Embryonic facial prominence (tissue), 1 donor: ENCODE measurements around the gene ZCCHC2.

ENCODE experiments used
- DNase-seq: peaks from one replicate; pipeline ENCODE4 v3.0.0-alpha.2; 2016; ENCODE audit errors: extremely low spot score

Gene ZCCHC2

DNA sequence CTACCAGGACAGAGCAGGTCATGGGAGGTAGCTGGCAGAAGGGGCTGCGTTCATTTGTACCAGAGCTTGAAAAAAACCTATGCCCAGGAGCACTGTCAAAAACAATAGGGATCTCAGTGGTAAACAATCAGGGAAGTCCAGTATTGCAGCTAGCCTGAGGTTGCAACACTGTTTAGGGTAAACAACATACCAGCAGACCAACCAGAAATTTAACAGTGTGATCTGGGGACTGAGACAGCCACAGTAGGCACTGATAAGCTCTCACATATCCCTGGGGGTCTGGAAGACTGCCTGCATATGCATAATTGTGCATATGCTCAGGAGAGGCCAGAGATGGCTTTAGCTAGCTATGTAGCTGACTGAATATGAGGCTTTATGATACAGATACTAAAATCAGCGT, 12.0 kb upstream of the ZCCHC2 start:
- DNase-seq, result no peak

DNA sequence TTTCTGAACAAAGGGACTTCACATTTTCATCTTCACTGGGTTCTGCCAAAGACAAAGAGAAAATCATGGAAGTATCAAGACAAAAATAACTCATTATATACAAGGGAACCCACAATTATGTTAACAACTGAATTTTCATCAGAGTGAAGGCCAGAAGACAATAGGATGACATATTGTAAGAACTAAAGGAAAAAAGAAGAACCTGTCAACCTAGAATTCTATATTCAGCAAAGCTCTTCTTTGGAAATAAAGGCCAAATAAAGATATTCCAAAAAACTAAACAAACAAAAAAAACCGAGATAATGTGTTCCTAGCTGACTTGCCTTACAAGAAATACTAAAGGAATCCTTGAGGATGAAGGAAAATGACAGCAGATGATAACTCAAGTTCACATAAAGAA, 10.3 kb upstream of the ZCCHC2 start:
- DNase-seq, result no peak

DNA sequence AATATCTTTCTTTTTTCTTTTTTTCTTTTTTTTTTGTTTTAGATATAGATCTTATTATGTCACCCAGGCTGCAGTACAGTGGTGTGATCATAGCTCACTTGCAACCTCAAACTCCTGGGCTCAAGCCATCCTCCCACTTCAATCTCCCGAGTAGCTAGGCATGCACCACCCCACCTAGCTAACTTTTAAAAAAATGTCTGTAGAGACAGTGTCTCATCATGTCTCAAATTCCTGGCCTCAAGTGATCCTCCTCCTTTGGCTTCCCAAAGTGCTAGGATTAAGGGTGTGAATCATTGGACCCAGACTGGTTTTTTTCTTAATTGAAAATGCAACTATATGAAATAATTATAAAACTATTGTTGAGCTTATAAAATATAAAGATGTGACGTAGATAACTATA, 9.8 kb upstream of the ZCCHC2 start:
- no peak for DNase-seq

DNA sequence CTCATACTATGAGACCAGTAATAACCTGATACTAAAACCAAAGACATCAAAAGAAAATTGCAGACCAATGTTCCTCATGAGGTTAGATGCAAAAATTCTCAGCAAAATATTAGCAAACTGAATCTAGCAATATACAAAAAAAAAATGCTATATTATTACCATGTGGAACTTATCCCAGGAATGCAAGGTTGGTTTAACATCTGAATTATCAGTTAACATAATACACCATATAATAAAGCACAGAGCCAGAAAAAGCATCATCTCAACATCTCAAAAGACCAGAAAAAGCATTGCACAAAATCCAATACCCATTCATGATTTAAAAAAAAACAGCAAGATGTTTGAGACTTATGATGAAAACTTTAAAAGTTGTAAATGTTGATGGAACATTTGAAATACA, 8.3 kb upstream of the ZCCHC2 start:
- DNase-seq, result no peak

DNA sequence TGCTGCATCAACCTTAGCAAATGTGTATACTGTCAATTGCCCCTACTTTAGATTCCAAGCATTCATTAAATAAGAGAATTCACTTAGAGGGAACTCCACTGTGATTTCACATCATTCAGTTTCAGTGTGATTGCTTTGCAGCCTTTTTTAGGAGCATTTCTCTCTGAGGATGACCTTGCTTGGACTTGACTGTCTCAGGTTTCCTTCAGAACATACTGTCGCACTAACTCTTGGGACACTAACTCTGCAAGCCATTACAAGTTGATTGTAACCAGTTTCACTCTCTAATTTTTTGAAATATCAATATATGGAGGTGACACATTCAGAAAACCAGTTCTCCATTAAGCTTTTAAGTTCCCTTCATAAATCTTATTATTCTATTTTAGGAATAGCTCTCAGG, 6.6 kb upstream of the ZCCHC2 start:
- DNase-seq, result no peak

DNA sequence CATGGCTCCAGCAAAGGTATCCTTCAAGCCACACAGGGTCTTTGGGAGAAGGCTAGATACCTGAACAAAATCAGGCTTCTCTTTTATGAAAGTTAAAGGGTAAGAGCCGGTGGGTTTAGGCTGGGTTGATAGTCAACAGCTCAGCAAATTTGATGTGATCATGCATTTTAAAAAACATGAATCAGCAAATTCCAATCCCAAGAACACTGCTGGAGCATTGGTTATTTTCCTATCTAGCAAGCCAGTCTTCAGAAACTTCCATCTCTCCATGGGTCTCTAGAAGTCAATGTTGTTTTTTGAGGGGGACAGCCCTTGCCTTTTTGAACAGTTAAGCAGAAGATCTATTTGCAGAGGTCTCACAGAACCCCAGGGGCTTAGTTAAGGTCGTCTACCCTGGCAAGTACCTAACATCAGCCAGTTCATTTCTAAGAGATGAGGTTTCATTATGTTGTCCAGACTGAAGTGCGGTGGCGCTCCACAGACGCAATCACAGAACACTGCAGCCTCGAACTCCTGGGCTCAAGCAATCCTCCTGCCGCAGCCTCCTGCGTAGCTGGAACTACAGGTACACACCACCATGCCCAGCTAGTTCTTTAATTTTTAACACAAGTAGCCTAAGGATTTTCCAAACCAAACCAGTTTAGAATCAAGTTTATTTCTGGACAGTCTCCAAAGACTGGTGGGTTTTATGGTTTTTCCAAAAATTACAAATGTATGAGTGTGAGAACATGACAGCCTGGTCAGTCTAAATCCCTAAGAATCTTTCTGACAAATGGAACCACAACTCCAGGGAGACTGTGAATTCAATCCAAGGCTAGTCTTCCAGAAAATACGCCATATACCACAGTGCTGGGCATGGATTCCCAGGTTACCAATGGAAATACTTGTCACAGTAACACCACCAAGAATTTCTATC, 4.1 kb upstream of the ZCCHC2 start:
- DNase-seq, result no peak

DNA sequence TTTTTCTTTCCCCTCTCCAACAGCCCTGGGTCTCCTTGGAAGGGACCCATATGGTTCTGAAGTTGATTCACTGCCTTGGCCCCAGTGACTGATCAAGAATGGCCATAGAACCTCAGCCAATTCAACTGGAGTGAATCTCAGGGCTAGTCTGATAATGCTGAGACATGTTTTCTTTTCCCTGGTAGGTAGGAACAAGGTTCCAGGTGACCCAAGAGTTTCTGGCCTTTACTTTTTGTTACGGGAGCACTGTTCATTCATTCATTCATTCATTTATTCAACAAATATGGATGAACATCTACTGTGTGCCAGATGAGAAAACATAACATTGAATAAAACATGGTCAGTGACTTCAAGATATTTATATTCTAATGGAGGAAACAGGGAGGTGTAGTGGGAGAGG, 3.1 kb upstream of the ZCCHC2 start:
- no peak for DNase-seq

DNA sequence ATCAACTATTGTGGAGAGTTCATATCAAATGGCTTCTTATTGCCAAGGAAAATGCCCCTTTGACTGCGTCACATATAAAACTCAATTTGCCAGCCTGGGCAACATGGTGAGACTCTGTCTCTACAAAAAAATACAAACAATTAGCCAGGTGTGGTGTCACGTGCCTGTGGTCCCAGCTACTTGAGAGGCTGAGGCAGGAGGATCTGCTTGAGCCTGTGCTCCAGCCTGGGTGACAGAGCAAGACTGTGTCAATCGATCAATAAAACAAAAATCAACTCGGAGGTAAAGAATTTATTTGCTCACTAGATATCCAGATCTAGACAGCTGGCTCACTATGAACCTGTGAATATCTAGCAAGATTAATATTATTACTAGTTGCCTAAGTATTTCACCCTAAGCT, 1.7 kb upstream of the ZCCHC2 start:
- no peak for DNase-seq

DNA sequence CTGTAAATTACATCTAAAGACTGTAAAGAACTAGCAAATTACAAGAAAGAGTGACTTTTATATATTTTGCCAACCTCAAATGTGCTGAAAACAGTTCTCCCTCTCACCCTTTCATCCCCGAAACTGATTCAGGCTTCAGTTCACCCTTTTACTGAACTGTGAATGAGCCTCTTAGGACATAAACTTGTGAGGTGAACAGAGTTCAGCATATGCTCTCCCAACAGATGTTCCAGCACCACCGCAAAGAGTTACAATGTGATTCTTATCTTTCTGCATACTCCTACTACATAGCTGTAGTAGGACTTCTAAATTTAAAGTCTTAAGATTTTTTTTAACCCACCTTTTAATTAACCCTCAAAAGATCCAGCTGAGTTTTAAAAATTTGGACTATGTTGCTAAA, 1.2 kb upstream of the ZCCHC2 start:
- DNase-seq, result no peak

DNA sequence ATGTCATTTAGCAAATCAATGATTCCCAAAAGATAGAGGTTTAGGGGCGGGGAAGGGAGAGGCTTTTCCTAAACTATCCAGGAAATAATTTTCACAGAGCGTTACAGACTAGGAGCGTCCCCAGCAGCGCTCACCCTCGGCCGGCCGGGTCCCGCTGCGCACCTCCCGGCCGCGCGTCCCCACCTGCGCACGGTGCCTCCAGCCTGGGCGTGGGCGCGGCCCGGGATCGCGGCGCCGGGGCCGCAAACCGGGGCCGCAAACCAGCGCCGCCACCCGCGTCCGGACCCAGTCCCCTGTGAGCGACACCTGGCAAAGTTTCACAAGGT, 684 bp upstream of the ZCCHC2 start:
- no peak for DNase-seq

DNA sequence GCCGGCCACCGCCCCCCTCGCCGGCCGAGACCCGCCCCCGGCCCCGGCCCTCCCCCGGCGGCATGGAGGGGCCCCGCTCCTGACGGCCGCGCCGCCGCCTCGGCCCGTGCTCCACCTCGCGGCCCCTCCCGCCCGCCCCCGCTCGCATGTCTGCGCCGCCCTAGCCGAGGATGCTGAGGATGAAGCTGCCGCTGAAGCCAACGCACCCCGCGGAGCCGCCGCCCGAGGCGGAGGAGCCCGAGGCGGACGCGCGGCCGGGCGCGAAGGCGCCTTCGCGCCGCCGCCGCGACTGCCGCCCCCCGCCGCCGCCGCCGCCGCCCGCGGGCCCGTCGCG, 397 bp downstream of the ZCCHC2 start:
- no peak for DNase-seq

DNA sequence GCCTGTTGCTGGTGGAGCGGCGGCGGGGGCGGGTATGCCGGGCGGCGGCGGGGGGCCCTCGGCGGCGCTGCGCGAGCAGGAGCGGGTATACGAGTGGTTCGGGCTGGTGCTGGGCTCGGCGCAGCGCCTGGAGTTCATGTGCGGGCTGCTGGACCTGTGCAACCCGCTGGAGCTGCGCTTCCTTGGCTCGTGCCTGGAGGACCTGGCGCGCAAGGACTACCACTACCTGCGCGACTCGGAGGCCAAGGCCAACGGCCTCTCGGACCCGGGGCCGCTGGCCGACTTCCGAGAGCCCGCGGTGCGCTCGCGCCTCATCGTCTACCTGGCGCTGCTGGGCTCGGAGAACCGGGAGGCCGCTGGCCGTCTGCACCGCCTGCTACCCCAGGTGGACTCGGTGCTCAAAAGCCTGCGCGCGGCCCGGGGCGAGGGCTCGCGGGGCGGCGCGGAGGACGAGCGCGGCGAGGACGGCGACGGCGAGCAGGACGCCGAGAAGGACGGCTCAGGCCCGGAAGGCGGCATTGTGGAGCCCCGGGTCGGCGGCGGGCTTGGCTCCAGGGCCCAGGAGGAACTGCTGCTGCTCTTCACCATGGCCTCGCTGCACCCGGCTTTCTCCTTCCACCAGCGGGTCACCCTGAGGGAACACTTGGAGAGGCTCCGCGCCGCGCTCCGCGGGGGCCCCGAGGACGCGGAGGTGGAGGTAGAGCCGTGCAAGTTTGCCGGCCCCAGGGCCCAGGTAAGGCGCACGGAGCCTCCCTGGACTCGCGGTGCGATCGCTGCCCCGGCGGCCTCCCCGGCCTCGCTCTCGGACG, 1.0 kb downstream of the ZCCHC2 start:
- no peak for DNase-seq

DNA sequence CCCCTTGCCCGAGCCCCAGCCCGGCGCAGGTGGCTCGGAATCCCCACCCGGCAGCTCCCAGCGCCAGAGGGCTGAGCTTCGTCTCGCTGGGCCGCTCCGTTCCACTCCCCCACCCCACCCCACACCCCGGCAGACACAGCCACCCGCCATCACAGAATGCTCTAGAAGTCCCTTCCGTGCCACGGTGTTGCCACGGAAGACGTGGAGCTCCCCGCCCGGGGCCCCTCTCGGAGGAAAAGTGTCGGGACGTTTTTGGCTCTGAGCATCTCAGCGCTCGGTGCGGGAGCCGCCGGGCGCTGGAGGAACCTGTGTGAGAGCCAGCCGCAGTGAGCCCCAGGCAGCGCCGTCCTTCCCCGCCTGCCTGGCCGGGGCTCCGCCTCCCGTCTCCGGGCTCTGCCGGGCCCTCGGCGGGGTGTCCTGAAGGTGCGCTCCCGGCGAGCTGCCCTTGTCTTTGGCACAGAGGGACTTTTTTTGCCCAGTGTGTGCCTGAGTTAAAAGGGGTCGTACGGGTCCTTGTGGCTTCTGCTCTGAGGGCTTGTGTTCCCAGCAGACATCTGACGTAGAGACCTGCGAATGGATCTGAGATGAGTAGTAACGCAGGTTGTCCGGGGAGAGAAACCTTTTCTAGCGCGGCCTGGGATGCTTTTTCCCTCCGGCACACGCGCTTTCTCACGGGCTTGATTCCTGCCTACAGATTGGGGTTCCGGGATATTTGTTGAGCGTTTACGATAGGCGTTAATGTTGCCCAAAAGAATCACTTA, 1.8 kb downstream of the ZCCHC2 start:
- DNase-seq, result no peak

DNA sequence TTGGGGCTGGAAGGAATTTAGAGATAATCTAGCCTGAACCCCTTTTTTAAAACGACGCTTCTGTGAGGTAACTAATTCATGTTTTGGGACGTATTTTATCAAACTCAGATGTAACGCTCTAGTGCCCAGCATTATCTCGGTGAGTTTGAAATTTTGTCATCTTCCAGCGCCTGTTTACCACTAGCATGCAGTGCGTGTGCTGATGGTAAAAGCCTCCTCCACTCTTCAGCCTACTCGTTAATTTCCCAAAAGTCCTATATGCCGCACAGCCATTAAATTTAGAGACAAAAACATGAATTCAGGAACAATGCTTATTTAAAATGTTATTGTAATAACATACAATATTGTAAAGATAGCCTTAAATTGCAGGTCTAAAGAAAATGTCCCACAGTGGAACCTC, 2.8 kb downstream of the ZCCHC2 start:
- DNase-seq, result no peak

DNA sequence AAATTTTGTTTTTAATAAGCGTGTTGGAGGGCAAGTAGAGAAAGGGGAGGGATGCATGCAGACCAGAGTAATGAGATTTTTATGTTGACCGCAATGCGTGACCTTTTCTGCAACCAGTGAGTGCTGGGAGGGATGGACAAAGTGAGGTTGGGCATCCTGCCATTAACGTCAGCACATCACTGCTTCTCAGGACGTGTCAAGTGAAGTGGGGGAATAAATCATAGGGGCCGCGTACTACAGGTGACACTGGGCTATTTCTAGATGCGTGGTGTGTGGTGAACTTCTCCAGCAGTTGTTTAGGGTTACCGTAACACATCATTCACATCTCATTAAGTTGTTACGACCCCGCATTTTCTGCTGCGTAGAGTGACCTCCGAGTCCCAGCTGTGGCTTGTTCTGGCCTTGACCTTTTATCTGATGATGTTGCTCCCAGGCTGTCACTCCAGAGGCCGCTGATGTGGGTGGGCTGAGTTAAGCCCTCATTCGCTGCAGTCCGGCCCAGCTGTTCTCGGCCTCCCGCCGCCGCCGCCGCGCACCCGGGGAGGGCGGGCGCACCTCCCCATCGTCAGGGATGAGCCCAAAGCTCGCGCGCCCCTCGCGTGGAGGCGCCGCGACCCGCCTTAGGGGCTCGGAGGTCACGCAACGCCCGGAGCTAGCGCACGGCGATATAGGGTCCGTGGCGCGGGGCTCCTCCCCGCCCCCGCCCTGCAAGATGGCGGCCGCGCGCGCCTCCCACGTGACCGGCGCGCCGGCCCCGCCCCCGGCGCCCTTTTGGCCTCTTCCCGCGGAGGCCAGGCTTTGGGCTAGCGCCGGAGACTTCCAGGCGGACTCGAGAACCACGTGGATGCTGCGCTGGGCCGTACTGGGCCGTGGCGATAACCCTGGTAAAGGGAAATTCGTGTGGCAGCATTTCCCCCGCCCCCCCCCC, 3.5 kb downstream of the ZCCHC2 start:
- DNase-seq, result no peak

DNA sequence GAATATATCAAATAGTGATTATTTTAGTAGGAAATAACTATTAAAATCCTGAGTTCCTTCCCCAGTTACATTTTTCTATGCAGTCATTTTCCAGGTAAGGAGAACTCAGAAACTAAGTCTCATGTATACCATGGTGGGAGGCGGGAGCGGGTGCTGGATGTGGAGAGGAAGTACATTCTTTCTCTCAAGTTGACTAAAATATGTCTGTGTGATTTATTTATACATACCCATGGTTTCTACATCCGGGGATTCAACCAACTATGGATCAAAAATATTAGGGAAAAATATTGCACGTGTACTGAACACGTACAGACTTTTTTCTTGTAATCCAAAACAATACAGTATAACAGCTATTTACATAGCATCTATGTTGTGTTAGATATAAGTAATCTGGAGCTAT, 6.8 kb downstream of the ZCCHC2 start:
- no peak for DNase-seq

DNA sequence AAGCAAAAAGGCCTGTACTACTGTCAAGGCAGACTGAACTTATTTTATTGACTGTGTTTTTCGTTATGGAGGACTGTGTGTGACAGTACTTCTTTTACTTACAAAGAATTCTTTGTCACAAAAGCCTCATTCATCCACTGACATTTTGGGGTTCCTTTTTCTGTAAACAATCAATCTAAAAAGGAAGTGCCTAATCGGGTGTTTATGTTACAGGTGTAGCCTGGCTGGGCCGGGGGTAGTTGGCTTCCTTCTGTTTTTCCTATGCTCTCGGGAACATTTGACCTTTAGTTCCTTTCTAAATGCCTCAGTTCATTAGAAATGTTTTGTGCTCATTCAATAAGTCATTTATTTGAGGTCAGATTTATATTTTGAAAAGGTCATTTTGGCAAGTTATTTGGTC, 8.3 kb downstream of the ZCCHC2 start:
- DNase-seq, result no peak

DNA sequence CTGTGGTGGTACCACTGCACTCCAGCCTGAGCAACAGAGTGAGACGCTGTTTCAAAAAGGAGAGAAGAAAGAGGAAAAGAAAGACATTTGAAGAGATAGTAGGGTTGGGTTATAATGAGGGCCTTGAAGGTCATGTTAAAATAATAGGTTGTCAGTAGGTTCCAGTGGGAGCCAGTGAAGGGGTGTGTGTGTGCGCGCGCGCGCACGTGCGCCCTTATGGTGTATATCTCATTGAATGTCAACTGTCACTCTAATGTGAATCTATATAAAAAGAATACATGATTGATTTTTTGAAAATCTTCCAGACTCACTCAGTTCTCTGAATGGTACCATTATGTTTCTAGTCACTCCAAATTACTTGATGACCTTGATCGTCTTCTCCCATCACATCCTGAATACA, 9.1 kb downstream of the ZCCHC2 start:
- no peak for DNase-seq

DNA sequence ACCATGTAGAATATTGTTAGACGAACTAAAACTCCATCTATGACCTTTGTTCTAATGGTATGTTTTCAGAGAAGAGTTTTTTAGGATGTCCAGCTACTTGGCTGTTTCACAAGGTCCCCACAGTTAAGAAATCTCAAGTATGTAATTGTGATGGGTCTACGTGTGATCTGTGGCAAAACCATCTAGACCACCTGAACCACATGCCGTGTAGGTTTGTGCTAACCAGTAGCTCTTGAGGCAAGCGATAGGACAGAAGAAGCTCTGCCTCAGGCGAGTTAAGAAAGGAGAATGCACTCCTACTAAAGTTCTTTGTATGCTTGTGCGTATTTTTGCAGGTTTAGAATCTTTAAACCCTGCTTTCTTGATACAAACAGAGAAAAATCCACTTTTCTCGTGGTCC, 13.2 kb downstream of the ZCCHC2 start:
- no peak for DNase-seq

DNA sequence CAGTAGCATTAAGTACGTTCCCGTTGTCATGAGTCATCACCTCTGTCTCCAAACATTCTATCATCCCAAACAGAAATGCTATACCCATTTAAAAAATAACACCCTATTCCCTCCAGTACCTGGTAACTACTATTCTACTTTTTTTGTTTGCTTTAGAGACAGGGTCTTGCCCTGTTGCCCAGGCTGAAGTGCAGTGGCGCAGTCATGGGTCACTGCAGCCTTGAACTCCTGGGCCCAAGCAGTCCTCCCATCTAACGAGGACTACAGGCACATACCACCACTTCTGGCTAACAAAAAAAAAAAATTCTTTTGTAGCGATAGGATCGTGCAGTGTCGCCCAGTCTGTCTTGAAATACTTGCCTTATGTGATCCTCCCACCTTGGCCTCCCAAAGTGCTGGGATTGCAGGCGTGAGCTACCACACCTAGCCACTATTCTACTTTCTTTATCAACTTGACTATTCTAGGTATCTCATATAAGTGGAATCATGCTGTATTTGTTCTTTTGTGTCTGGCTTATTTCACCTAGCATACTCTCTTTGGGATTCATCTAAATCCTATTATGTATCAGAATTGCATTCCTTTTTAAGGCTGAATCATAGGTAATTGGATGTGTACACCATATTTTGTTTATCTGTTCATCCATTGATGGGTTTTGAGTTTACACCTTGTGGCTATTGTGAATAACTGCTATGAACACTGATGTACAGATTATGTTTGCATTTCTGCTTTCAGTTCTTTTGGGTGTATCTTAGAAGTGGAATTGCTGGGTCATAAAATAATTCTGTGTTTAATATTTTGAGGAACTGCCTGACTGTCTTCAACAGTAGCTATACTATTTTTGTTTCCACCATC, 14.4 kb downstream of the ZCCHC2 start:
- DNase-seq, result no peak

DNA sequence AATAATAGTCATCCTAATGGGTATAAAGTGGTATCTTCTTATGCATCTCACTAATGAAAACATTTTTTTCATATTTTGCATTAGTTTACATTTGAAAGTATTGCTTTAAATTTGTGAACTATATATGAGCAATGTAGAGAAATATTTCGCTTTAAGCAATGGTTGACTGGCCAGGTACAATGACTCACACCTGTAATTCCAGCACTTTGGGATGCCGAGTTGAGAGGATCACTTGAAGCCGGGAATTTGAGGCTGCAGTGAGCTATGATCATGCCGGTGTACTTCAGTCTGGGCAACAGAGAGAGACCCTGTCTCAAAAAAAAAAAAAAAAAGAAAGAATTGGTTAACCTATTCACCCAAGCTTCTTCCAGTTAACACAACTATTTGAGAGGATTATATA, 15.1 kb downstream of the ZCCHC2 start:
- no peak for DNase-seq
